HG03565 (cell line): ENCODE data around the gene ZNF578.
"Not testable (repeated sequence)": the region's sequence is repeated elsewhere in the genome, so short reads cannot be mapped to it uniquely, and the experiment has no call there.

Source experiments
- ATAC-seq: cut with Tn5 transposase; IDR thresholded peaks from one replicate; pipeline ENCODE4 v1.9.1; 2021; ENCODE audit warnings: mild to moderate bottlenecking, moderate library complexity; ENCODE audit not compliant: unreplicated experiment

The ZNF578 gene

GRCh38 chr19:52557231-52557995 lies 104.1 kb downstream of the ZNF578 start:
- no peak for ATAC-seq

- not testable (repeated sequence) for ATAC-seq
Observed at GRCh38 chr19:52558732-52559445, 105.5 kb downstream of the ZNF578 start.

- not testable (repeated sequence) for ATAC-seq
Observed at GRCh38 chr19:52561611-52562010, 108.3 kb downstream of the ZNF578 start.
